Stomach (tissue), 4 donors: ENCODE results near the gene EDEM3.

Source experiments
- CTCF ChIP-seq, 7 experiments: fragments of 450-650 bp in 4 of 7; fragments of 200-600 bp in 3 of 7; sonication (generic) in 3 of 7; IDR thresholded peaks; one replicate each; pipeline ENCODE4 v1.5.1; 2016 to 2019; ENCODE audit warnings: antibody characterized with exemption in 7 of 7, control low read depth in 2 of 7, mild to moderate bottlenecking in 1 of 7
- POLR2A ChIP-seq, 4 donors: fragments of 450-650 bp; IDR thresholded peaks; one replicate each; pipeline ENCODE4 v1.6.1; 2016; ENCODE audit warnings: antibody characterized with exemption in 4 of 4, control low read depth in 2 of 4, mild to moderate bottlenecking in 1 of 4, moderate library complexity in 1 of 4
- POLR2AphosphoS5 ChIP-seq, 3 donors: sonication (generic); formaldehyde crosslinking; IDR thresholded peaks; one replicate each; pipeline ENCODE4 v1.6.1; 2016; ENCODE audit warnings: antibody characterized with exemption in 3 of 3

DNA sequence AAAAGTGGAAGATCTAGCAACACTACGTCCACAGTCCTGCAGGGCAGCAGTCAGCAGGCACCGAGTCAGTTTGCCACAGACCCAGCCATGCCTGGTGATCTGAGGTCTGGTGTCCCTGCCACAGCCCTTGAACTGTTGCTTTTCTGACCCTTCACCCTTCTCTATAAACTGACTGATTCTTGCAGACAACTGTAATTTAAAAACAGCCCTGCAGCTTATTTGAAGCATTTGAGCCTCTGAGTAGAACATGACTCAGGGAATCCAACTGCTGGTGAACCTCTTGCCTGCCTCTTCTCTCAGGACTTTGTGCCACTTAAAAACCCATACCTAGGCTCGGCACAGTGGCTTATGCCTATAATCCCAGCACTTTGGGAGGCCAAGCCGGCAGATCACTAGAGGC, 107.2 kb downstream of the EDEM3 start:
- no peak for TF ChIP-seq CTCF (IDR thresholded peaks at IDR 0.05)
- no peak for TF ChIP-seq POLR2AphosphoS5 (IDR thresholded peaks at IDR 0.05)
- no peak for TF ChIP-seq POLR2A (IDR thresholded peaks at IDR 0.05)
